Panc1 (cell line): Measurements from ENCODE around the gene KCNC3.

ENCODE experiments used
- TF ChIP-seq, protein P1 (sequence below): fragments of 450-650 bp; IDR thresholded peaks from 2 replicates; pipeline ENCODE4 v1.5.1; 2017; ENCODE audit warnings: mild to moderate bottlenecking
- TF ChIP-seq, protein P2 (sequence below), 2 experiments: IDR thresholded peaks; 2 replicates each; pipeline ENCODE4 v1.6.1; 2011 to 2012; ENCODE audit warnings: low read depth in 2 of 2, control low read depth in 1 of 2, low read length in 1 of 2, mild to moderate bottlenecking in 1 of 2, moderate library complexity in 1 of 2; ENCODE audit not compliant: insufficient read depth in 1 of 2

DNA sequence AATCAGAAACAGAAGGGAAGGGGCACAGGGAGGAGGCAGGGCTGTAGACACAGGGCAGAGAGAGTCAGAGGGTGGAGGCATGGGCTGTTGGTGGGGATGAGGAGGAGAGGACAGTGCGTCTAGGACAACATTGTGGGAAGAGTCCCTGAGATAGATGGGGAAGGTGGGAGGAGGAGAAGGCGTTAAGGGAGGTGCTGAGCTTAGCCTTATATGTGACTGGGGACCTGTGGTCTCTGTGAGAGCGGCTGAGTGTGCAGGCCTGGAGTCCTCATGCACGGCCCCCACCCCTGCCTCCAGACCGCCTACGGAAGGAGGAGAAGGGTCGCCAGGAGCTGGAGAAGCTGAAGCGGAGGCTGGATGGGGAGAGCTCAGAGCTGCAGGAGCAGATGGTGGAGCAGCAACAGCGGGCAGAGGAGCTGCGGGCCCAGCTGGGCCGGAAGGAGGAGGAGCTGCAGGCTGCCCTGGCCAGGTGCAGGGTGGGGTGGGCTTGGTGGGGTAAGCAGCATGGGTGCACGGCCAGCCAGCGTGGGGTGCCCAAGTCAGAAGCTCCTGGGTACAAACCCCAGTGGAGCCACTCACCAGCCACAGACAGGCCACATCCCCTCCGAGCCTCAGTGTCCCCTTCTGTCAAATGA lies 56.8 kb downstream of the KCNC3 start:
- TF ChIP-seq, protein P1, sequence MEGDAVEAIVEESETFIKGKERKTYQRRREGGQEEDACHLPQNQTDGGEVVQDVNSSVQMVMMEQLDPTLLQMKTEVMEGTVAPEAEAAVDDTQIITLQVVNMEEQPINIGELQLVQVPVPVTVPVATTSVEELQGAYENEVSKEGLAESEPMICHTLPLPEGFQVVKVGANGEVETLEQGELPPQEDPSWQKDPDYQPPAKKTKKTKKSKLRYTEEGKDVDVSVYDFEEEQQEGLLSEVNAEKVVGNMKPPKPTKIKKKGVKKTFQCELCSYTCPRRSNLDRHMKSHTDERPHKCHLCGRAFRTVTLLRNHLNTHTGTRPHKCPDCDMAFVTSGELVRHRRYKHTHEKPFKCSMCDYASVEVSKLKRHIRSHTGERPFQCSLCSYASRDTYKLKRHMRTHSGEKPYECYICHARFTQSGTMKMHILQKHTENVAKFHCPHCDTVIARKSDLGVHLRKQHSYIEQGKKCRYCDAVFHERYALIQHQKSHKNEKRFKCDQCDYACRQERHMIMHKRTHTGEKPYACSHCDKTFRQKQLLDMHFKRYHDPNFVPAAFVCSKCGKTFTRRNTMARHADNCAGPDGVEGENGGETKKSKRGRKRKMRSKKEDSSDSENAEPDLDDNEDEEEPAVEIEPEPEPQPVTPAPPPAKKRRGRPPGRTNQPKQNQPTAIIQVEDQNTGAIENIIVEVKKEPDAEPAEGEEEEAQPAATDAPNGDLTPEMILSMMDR, result no peak
- TF ChIP-seq, protein P2, sequence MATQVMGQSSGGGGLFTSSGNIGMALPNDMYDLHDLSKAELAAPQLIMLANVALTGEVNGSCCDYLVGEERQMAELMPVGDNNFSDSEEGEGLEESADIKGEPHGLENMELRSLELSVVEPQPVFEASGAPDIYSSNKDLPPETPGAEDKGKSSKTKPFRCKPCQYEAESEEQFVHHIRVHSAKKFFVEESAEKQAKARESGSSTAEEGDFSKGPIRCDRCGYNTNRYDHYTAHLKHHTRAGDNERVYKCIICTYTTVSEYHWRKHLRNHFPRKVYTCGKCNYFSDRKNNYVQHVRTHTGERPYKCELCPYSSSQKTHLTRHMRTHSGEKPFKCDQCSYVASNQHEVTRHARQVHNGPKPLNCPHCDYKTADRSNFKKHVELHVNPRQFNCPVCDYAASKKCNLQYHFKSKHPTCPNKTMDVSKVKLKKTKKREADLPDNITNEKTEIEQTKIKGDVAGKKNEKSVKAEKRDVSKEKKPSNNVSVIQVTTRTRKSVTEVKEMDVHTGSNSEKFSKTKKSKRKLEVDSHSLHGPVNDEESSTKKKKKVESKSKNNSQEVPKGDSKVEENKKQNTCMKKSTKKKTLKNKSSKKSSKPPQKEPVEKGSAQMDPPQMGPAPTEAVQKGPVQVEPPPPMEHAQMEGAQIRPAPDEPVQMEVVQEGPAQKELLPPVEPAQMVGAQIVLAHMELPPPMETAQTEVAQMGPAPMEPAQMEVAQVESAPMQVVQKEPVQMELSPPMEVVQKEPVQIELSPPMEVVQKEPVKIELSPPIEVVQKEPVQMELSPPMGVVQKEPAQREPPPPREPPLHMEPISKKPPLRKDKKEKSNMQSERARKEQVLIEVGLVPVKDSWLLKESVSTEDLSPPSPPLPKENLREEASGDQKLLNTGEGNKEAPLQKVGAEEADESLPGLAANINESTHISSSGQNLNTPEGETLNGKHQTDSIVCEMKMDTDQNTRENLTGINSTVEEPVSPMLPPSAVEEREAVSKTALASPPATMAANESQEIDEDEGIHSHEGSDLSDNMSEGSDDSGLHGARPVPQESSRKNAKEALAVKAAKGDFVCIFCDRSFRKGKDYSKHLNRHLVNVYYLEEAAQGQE (IDR thresholded peaks at IDR 0.05; ENCODE audit: insufficient read depth in 1 of 2, low read depth in 2 of 2, low read length in 1 of 2), result no peak
